GM18951 (cell line): Measurements from ENCODE around the gene ATAD2B.
"Not testable (repeated sequence)": the region's sequence is repeated elsewhere in the genome, so short reads cannot be mapped to it uniquely, and the experiment has no call there.

Source experiments
- POLR2A ChIP-seq: IDR thresholded peaks from 4 replicates; pipeline ENCODE4 v1.6.1; 2011; ENCODE audit warnings: mild to moderate bottlenecking; ENCODE audit not compliant: insufficient read length, insufficient read depth; ENCODE audit errors: extremely low read depth
- in situ Hi-C: fragments of 300-500 bp; cut with MboI; formaldehyde crosslinking; loops from one replicate; pipeline ENCODE4 v1.12.0; 2022; ENCODE audit warnings: low sequenced_read_pairs, mixed read lengths, inconsistent platforms; ENCODE audit not compliant: unreplicated experiment

Gene ATAD2B

DNA sequence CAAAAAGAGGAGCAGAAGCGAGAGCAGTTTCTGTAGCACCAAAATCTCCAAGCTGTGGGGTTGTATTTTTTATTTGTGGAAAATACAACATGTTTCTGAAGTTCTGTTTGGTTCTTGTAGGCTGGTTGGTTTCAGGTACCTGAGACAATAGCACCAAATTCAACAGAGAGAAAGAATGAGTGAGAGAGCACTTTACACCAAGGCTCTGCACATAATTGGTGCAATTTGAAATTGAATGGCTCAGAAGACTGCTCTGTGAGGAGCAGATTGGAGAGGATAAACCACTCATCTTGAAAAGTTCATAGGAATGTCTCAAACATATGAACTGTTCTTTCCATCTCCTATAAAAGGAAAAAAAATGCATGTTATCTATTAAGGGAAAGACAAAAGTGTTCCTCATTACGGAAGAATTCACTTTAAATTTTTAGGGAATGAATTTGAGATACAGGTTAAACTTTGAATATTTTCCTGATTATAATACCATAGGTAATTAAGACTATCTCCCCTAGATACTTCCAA is 175.1 kb downstream of the ATAD2B start:
- no peak for TF ChIP-seq POLR2A
- in situ Hi-C loops: no loop called here

- no peak for TF ChIP-seq POLR2A
- in situ Hi-C loops: no loop called here
Measured at GRCh38 chr2:23746141-23746863, 180.6 kb downstream of the ATAD2B start.

DNA sequence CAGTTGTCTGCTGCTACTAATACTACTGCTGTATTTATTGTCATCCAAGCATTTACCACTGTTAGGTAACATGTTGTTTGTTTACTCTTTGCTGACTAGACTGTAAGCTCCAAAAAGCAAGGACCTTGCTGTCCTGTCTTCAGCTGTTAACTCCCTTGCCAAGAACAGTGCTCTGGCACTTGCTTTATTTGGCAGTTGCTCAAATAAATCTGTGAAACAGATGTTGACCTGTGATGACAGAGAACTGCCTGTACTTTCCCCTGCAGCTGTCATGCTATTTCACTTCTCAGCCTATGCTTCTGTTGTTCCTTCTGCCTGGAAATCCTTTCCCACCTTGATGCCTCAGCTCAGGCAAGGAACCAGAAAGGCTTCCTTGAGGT is 181.2 kb downstream of the ATAD2B start:
- no peak for TF ChIP-seq POLR2A
- in situ Hi-C loops: no loop called here

- in situ Hi-C loops: no loop called here
- TF ChIP-seq POLR2A: no peak
Measured at GRCh38 chr2:23745068-23745725, 181.7 kb downstream of the ATAD2B start.

GRCh38 chr2:23736783-23737182 is 190.1 kb downstream of the ATAD2B start:
- in situ Hi-C loops: not testable (repeated sequence)

DNA sequence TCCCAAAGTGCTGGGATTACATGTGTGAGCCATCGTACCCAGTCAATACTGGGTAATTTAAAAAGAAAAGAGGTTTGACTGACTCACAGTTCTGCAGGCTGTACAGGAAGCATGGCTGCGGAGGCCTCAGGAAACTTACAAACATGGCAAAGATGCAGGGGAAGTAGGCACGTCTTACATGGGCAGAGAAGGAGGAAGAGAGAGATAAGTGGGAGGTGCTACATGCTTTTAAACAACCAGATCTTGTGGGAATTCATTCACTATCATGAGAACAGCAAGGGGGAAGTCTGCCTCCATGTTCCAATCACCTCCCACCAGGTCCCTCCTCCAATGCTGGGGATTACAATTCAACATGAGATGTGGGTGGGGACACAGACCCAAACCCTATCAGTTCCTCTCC is 192.5 kb downstream of the ATAD2B start:
- no peak for TF ChIP-seq POLR2A
- in situ Hi-C loops: no loop called here

DNA sequence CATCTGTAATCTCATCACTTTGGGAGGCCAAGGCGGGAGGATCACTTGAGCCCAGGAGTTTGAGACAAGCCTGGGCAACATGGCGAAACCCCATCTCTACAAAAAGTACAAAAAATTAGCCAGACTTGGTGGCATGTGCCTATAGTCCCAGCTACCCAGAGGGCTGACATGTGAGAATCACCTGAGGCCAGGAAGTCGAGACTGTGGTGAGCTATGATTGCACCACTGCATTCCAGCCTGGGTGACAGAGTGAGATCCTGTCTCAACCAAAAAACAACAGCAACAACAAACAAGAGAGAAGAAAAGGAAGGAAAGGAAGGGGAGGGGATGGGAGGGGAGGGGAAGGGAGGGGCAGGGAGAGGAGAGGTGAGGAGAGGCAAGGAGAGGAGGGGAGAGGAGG is 203.9 kb downstream of the ATAD2B start:
- in situ Hi-C loops: not testable (repeated sequence)

DNA sequence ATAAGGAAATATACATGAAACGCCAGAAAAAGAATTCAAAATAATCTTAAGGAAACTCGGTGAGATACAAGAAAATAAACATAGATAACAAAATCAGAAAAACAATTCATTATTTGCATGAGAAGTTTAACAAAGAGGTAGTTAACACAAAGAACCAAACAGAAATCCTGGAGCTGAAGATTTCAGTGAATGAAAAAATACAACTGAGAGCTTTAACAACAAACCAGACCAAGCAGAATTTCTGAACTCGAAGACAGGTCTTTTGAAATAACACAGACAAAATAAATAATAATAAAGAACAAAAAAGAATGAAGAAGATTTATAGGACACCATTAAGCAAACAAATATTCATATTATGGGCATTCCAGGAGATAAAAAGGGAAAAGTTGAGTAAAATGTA is 204.7 kb downstream of the ATAD2B start:
- in situ Hi-C loops: no loop called here
- no peak for TF ChIP-seq POLR2A

DNA sequence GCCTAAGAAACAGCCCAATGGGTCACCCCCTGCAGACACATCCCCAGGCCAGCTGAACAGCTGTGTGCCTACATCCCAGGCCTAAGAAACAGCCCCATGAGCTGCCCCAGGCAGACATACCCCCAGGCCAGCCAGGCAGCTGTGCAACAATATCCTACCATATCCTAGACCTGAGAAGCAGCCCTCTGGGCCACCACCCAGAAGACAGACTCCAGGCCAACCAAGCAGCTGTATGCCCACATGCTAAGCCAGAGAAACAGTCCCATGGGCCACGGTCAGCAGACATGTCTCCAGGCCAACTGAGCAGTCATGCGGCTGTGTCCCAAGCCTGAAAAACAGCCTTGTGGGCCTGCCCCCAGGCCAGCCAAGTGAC is 205.5 kb downstream of the ATAD2B start:
- TF ChIP-seq POLR2A: no peak
- in situ Hi-C loops: no loop called here

DNA sequence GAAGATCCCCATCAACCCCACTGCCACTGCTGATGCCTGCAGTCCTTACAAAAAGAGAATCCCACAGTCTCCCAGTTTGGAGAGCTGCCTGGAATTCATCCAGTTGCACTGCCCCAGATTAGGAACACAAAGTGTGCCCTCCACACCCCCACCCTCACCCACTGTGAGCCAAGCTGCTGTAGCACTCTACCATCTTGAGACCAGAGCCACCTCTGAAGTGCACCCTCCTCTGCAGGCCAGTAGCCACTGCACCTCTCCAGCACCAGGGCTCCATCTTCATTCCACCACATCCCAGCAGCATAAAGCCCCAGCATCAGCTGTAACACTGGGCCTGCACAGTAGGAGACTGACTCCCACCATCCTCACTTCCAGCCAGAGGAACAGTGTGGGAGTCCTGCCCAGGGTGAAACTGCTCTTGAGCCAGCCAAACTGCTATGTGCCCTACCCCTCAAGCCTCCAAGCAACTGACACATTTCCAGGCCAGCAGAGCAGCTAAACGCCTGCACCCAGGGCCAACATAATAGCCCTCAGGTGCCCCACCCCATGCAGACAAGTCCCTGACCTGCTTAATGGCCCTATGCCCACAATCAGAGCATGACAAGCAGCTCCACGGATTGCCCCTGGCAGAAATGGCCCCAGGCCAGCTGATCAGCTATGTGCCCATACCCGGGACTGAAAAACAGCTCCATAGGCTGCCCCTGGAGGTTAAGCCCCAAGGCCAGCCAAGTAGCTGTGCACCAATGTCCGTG is 206.0 kb downstream of the ATAD2B start:
- TF ChIP-seq POLR2A: no peak
- in situ Hi-C loops: no loop called here

DNA sequence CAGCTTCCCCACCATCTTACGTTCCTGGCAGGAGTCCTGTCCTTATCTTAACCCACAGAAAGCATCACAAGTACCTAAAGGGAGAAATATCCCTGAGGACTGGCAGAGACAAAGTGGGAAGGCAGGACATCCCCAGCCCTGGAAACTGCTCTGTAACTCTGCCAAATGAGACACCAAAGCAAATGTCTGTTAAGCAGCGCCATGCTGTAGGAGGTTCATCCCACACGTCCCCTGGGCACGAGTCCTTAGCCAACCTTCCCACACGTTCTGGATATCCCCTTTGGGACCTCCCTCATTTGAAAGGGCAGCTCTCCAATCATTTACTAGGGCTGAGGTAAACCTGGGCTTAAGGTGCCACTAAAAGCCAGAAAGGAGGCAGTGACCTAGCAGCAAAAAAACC is 207.2 kb downstream of the ATAD2B start:
- no peak for TF ChIP-seq POLR2A
- in situ Hi-C loops: no loop called here

- TF ChIP-seq POLR2A: no peak
- in situ Hi-C loops: no loop called here
Measured at GRCh38 chr2:23718931-23719700, 207.8 kb downstream of the ATAD2B start.

- in situ Hi-C loops: no loop called here
- TF ChIP-seq POLR2A: no peak
Measured at GRCh38 chr2:23713351-23713750, 213.6 kb downstream of the ATAD2B start.
